Activated CD4-positive, alpha-beta memory T cell treated with anti-CD3 and anti-CD28 coated beads, Interleukin-2, amount 10 ng/mL, durations not matched to agents 7 days and 5 days (primary cell): Measurements from ENCODE around the gene SRRM2. TPM values are rescaled to one million over a fixed set of nuclear protein-coding genes. Genes with fewer than 3 reads are reported as not detected.

Experiments used
- CTCF ChIA-PET: fragments of 350-600 bp; sonication (Branson Sonifier 250); formaldehyde crosslinking; loops from one replicate; lab custom pipeline; 2021; ENCODE audit warnings: antibody characterized with exemption, inconsistent platforms; lab: Charles Lee
- POLR2A ChIA-PET: fragments of 350-600 bp; sonication (Branson Sonifier 250); formaldehyde crosslinking; loops from one replicate; lab custom pipeline; 2021; ENCODE audit warnings: antibody characterized with exemption; lab: Charles Lee
- DNase-seq: peaks from one replicate; pipeline ENCODE4 v3.0.0-alpha.2; 2020
- H3K27ac Mint-ChIP-seq: one replicate; pipeline ENCODE4 v1.8.0; 2021; ENCODE audit warnings: mild to moderate bottlenecking, mixed read lengths
- H3K27me3 Mint-ChIP-seq: one replicate; pipeline ENCODE4 v1.8.0; 2021; ENCODE audit warnings: mixed read lengths
- H3K36me3 Mint-ChIP-seq: one replicate; pipeline ENCODE4 v1.8.0; 2021; ENCODE audit warnings: low read depth, mixed read lengths
- H3K4me1 Mint-ChIP-seq: one replicate; pipeline ENCODE4 v1.8.0; 2021; ENCODE audit warnings: mixed read lengths
- H3K4me3 Mint-ChIP-seq: one replicate; pipeline ENCODE4 v1.8.0; 2021; ENCODE audit warnings: mild to moderate bottlenecking, mixed read lengths
- H3K9me3 Mint-ChIP-seq: one replicate; pipeline ENCODE4 v1.8.0; 2021; ENCODE audit warnings: mixed read lengths
- total RNA-seq, 2 experiments: library from RNA; stranded (reverse); gene quantifications; one replicate each; pipeline ENCODE4 v1.2.3, GENCODE V29; 2021

Gene SRRM2
- total RNA-seq, 2 experiments from 2014 or later = 520 to 539 TPM

DNA sequence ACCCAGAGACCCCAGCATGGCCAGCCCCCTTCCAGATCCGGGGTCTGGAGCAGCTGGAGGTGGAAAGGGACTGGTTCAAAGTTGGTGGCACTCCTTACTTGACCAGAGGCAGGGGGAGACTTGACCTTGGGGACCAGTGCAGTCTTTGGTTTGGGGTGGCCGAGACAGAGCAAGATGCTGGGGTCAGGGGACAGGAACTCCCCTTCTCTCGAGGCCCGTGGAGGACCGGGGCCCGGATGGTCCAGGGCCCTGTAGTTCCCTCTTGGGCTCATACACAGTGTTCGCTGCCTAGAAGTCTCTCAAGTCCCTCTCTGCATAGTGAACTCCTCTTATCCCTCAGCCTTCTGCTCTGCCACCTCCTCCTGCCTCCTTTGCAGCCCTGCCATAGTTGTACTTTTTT lies 35.5 kb downstream of the SRRM2 start:
- Mint-ChIP-seq H3K27me3 (peaks cover 30% of the 10 kb centered on the region), H3K4me3 (no peak overlapping the region), H3K9me3 (no peaks in the 10 kb centered on the region), H3K4me1 (peaks cover 6% of the 10 kb centered on the region), H3K27ac (no peak overlapping the region), H3K36me3 (no peaks in the 10 kb centered on the region)
- no peak for DNase-seq
- POLR2A ChIA-PET = no interaction called here
- CTCF ChIA-PET = no interaction called here

DNA sequence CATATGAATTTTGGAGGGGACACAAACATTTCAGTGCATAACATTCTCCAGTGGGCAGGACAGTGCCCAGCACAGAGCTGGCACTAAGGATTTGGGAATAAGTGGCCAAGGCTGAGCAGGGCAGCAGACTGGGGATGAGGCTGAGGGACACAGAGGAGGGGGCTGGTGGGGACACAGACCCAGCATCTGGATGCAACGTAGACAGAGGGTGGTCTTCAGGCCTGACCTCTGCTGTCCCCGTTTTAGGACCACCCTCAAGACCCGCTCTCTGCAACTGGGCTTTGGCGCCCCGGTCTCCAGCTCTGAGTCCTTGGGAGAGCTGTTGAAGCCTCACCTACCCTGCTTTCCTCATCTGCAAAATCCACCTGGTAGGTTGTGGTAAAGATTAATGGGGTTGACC lies 38.2 kb downstream of the SRRM2 start:
- DNase-seq = no peak
- Mint-ChIP-seq H3K9me3 (no peaks in the 10 kb centered on the region), H3K4me1 (peaks cover 3% of the 10 kb centered on the region), H3K27me3 (peaks cover 42% of the 10 kb centered on the region), H3K27ac (no peak overlapping the region), H3K36me3 (no peaks in the 10 kb centered on the region), H3K4me3 (no peak overlapping the region)
- CTCF ChIA-PET = no interaction called here
- POLR2A ChIA-PET = interaction anchor here (1.0 kb wide), 1 partner anchor 13 kb away, joined by 4 read pairs; no protein-coding TSS in a partner anchor

DNA sequence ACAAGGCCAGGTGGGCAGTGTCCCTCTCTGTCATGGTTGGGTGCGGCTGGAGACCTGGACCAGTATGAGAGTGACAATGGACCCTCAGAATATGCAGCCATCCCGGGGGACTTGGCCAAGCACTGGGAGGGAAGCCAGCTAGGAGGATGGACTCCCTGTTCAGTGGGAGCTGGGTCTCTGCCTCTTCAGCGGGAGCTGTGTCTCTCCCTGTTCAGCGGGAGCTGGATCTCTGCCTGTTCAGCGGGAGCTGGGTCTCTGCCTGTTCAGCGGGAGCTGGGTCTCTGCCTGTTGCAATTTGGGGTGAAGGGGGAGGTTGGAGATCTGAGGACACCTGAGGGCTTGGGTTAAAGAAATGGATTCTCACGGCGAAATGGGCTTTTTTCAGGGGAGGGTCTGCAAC lies 38.7 kb downstream of the SRRM2 start:
- ChIA-PET CTCF (no interaction called here), POLR2A (interaction anchor here (1.0 kb wide), 1 partner anchor 13 kb away, joined by 4 read pairs; no protein-coding TSS in a partner anchor)
- no peak overlapping the region for H3K27ac Mint-ChIP-seq
- no peak for DNase-seq
- no peaks in the 10 kb centered on the region for H3K4me1 Mint-ChIP-seq
- H3K27me3 Mint-ChIP-seq = peaks cover 44% of the 10 kb centered on the region
- H3K9me3 Mint-ChIP-seq = no peaks in the 10 kb centered on the region
- H3K36me3 Mint-ChIP-seq = no peaks in the 10 kb centered on the region
- H3K4me3 Mint-ChIP-seq = no peak overlapping the region

- no peak overlapping the region for H3K4me3 Mint-ChIP-seq
- ChIA-PET POLR2A (no interaction called here), CTCF (no interaction called here)
- DNase-seq = no peak
- H3K27ac Mint-ChIP-seq = no peak overlapping the region
- no peaks in the 10 kb centered on the region for H3K36me3 Mint-ChIP-seq
- no peaks in the 10 kb centered on the region for H3K9me3 Mint-ChIP-seq
- H3K27me3 Mint-ChIP-seq = peaks cover 37% of the 10 kb centered on the region
- H3K4me1 Mint-ChIP-seq = no peaks in the 10 kb centered on the region
Observed at GRCh38 chr16:2792940-2793339, 40.5 kb downstream of the SRRM2 start.

DNA sequence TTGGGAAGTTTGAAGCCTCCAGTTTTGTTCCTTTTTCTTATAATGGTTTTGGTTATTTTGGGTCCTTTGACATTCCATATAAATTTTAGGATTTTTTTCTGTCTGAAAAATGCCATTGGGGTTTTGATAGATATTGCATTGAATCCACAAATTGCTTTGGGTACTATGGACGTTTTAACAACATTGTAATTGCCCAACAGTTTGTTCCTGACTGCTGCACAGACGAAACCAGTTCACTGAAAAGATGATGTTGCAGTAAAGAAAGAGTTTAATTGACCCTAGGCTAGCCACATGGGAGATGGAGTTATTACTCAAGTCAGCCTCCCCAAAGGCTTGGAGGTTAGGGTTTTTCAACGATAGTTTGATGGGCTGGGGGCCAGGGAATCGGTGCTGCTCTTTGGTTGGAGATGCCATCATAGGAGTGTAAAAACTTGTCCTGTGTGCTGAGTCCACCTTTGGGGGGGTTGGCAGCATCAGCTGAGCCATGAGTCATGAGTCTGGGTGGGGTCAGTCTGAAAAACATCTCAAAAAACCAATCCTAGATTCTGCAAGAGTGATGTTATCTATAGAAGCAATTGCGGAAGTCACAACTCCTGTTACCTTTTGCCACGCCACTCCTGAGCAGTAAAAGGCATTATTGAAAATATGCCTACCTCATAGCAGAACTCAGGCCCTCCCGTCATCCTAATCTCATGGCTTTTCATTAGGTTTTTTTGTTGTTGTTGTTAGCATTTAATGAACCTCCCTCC lies 43.1 kb downstream of the SRRM2 start:
- ChIA-PET CTCF (no interaction called here), POLR2A (no interaction called here)

DNA sequence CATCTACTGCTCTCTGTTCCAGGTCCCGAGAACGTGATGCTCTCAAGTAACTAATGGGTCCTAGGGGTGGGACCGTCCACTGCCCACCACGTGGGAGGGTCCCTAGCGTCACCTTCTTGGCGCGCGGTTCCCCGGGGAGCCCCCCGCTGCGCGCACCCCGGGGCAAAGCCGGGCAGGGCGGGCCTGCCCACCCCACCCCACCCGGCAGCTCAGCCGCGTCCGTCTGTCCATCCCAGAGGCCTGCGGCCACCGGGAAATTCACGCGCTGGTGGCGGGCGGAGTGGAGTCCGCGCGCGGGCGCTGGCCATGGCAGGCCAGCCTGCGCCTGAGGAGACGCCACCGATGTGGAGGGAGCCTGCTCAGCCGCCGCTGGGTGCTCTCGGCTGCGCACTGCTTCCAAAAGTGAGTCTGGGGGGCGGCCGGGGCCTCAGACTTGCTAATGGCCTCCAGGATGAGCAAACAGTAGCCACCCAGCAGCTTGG lies 46.3 kb downstream of the SRRM2 start:
- no peak overlapping the region for H3K4me3 Mint-ChIP-seq

More for the DNA sequence above, 43.1 kb downstream of the SRRM2 start:
- no peak for DNase-seq
- Mint-ChIP-seq H3K9me3 (no peaks in the 10 kb centered on the region), H3K4me3 (no peak overlapping the region), H3K36me3 (no peaks in the 10 kb centered on the region), H3K27ac (no peak overlapping the region), H3K4me1 (no peaks in the 10 kb centered on the region), H3K27me3 (peaks cover 27% of the 10 kb centered on the region)

DNA sequence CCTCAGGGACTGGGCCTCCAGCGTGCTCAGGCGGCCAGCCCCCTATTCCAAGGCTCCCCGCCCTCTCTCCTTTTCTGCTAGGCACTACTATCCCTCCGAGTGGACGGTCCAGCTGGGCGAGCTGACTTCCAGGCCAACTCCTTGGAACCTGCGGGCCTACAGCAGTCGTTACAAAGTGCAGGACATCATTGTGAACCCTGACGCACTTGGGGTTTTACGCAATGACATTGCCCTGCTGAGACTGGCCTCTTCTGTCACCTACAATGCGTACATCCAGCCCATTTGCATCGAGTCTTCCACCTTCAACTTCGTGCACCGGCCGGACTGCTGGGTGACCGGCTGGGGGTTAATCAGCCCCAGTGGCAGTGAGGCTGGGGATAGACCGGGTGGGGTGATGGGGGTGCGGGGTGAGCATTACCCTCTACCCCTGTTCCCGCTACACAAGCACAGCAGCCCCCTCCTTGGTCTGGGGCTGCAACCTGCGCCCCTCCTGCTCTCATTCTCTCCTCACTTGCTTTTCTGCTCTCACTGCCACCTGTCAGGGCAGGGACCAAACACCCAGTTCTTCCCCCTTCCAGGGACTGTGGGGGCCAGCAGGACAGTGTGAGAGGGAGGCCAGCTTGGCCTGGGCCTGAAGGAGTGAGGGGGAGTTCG lies 46.9 kb downstream of the SRRM2 start:
- H3K9me3 Mint-ChIP-seq = peaks cover 3% of the 10 kb centered on the region

More for the DNA sequence above, 46.3 kb downstream of the SRRM2 start:
- no peak for DNase-seq
- Mint-ChIP-seq H3K4me1 (no peaks in the 10 kb centered on the region), H3K9me3 (peaks cover 3% of the 10 kb centered on the region), H3K36me3 (no peaks in the 10 kb centered on the region), H3K27ac (no peak overlapping the region), H3K27me3 (peaks cover 19% of the 10 kb centered on the region)
- ChIA-PET CTCF (no interaction called here), POLR2A (no interaction called here)

GRCh38 chr16:2799859-2800226 lies 47.4 kb downstream of the SRRM2 start:
- Mint-ChIP-seq H3K4me3 (no peak overlapping the region), H3K4me1 (no peaks in the 10 kb centered on the region), H3K36me3 (no peaks in the 10 kb centered on the region), H3K27ac (no peak overlapping the region), H3K9me3 (peaks cover 3% of the 10 kb centered on the region), H3K27me3 (peaks cover 17% of the 10 kb centered on the region)
- POLR2A ChIA-PET = no interaction called here
- CTCF ChIA-PET = interaction anchor here (0.7 kb wide), 1 partner anchor 755 kb away, joined by 3 read pairs; no protein-coding TSS in a partner anchor
- DNase-seq = no peak

More for the DNA sequence above, 46.9 kb downstream of the SRRM2 start:
- ChIA-PET CTCF (no interaction called here), POLR2A (no interaction called here)
- no peaks in the 10 kb centered on the region for H3K36me3 Mint-ChIP-seq
- no peak for DNase-seq
- H3K4me3 Mint-ChIP-seq = no peak overlapping the region
- H3K27me3 Mint-ChIP-seq = peaks cover 20% of the 10 kb centered on the region
- no peaks in the 10 kb centered on the region for H3K4me1 Mint-ChIP-seq
- H3K27ac Mint-ChIP-seq = no peak overlapping the region

GRCh38 chr16:2803545-2804195 lies 51.2 kb downstream of the SRRM2 start:
- no peak overlapping the region for H3K4me3 Mint-ChIP-seq
- H3K9me3 Mint-ChIP-seq = peaks cover 3% of the 10 kb centered on the region
- H3K27ac Mint-ChIP-seq = no peak overlapping the region
- no peaks in the 10 kb centered on the region for H3K36me3 Mint-ChIP-seq
- no peak for DNase-seq
- peaks cover 29% of the 10 kb centered on the region for H3K27me3 Mint-ChIP-seq
- ChIA-PET CTCF (no interaction called here), POLR2A (no interaction called here)
- H3K4me1 Mint-ChIP-seq = no peaks in the 10 kb centered on the region

- peaks cover 39% of the 10 kb centered on the region for H3K27me3 Mint-ChIP-seq
- no peaks in the 10 kb centered on the region for H3K36me3 Mint-ChIP-seq
- H3K27ac Mint-ChIP-seq = no peak overlapping the region
- CTCF ChIA-PET = no interaction called here
- no peak for DNase-seq
- H3K4me1 Mint-ChIP-seq = no peaks in the 10 kb centered on the region
- POLR2A ChIA-PET = no interaction called here
- peaks cover 3% of the 10 kb centered on the region for H3K9me3 Mint-ChIP-seq
- H3K4me3 Mint-ChIP-seq = no peak overlapping the region
Observed at GRCh38 chr16:2804728-2805127, 52.3 kb downstream of the SRRM2 start.

DNA sequence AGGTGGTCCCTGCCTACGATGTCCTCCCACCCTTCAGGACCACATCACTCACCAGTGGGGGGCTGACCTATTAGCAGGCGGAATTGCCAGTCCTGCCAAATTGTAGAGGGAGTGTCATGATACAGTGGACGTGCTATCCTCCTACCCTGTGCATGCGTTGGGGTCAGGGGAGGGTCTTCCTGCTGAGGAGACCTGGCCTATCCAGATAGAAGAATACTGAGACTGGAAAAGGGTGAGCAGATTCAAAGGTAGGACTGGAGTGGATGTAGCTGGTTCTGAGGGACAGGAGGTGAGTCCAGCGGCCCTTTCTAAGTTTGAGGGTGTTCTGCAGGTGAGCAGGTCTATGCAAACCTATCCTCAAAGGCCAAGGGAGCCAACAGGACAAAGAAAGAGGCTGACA lies 53.8 kb downstream of the SRRM2 start:
- Mint-ChIP-seq H3K27me3 (peaks cover 46% of the 10 kb centered on the region), H3K27ac (no peak overlapping the region), H3K9me3 (peaks cover 3% of the 10 kb centered on the region), H3K4me3 (no peak overlapping the region), H3K4me1 (no peaks in the 10 kb centered on the region), H3K36me3 (no peaks in the 10 kb centered on the region)
- CTCF ChIA-PET = no interaction called here
- POLR2A ChIA-PET = no interaction called here
- no peak for DNase-seq

- ChIA-PET CTCF (no interaction called here), POLR2A (no interaction called here)
- no peaks in the 10 kb centered on the region for H3K36me3 Mint-ChIP-seq
- H3K4me1 Mint-ChIP-seq = no peaks in the 10 kb centered on the region
- no peak overlapping the region for H3K4me3 Mint-ChIP-seq
- peaks cover under 1% of the 10 kb centered on the region for H3K9me3 Mint-ChIP-seq
- no peak overlapping the region for H3K27ac Mint-ChIP-seq
- no peak for DNase-seq
- peaks cover 46% of the 10 kb centered on the region for H3K27me3 Mint-ChIP-seq
Observed at GRCh38 chr16:2808181-2808580, 55.7 kb downstream of the SRRM2 start.

GRCh38 chr16:2809149-2809760 lies 56.8 kb downstream of the SRRM2 start:
- Mint-ChIP-seq H3K4me3 (no peak overlapping the region), H3K4me1 (no peaks in the 10 kb centered on the region), H3K27ac (no peak overlapping the region), H3K36me3 (no peaks in the 10 kb centered on the region), H3K27me3 (peaks cover 39% of the 10 kb centered on the region), H3K9me3 (no peaks in the 10 kb centered on the region)
- ChIA-PET POLR2A (no interaction called here), CTCF (no interaction called here)
- DNase-seq = no peak
